ENCODE data around the gene BTBD9.

DNA sequence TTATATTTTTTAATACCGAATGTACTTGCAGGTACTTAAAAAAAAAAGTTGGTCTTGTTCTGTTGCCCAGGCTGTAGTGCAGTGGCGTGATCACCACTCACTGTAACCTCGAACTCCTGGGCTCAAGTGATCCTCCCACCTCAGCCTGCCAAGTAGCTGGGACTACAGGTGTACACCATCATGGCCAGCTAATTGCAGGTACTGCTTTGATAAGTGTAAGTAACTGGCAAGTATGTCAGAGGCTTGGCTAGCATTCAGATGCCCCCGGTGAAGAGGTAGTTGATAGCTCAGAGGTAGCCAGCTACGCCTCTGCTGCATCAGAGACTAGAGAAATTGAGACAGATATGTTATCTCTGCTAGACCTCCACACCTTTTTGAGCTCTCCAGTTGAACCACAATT, 40.5 kb downstream of the BTBD9 start:
- no peak for TF ChIP-seq POLR2A (IDR thresholded peaks at IDR 0.05; ENCODE audit: low read length)
- no peak for TF ChIP-seq GATA1 (IDR thresholded peaks at IDR 0.05; ENCODE audit: low read depth, low read length)

Data from erythroblast (primary cell).